ENCODE data around the gene SEZ6.

SEZ6 gene

DNA sequence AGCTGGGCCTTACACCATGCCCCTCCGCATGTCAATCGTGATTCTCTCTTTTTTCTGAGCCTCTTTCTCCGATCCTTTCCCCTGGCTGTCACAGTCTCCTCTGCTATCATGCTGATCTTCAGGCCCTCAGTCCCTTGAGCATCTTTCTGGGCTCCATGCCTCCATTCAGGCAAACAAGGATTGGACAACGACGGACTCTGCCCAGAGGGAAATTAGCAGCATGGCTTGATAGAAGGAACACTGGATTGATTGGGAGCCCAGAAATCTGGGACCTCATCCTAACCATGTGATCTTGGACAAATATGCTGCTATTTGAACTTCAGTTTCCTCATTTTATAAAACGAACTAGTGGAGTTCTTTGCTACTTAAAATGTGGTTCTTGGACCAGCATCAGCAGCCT, 35.0 kb downstream of the SEZ6 start:
- no peak for ATAC-seq
- TF ChIP-seq ZNF8 (CRISPR knock-in tag; IDR thresholded peaks at IDR 0.05), result no peak
- TF ChIP-seq ARNTL (CRISPR knock-in tag; IDR thresholded peaks at IDR 0.05; ENCODE audit: borderline replicate concordance, low read depth), result no peak
- no peak for TF ChIP-seq ESRRG (CRISPR knock-in tag; IDR thresholded peaks at IDR 0.05)
- TF ChIP-seq ZFP30 (CRISPR knock-in tag; IDR thresholded peaks at IDR 0.05), result no peak

DNA sequence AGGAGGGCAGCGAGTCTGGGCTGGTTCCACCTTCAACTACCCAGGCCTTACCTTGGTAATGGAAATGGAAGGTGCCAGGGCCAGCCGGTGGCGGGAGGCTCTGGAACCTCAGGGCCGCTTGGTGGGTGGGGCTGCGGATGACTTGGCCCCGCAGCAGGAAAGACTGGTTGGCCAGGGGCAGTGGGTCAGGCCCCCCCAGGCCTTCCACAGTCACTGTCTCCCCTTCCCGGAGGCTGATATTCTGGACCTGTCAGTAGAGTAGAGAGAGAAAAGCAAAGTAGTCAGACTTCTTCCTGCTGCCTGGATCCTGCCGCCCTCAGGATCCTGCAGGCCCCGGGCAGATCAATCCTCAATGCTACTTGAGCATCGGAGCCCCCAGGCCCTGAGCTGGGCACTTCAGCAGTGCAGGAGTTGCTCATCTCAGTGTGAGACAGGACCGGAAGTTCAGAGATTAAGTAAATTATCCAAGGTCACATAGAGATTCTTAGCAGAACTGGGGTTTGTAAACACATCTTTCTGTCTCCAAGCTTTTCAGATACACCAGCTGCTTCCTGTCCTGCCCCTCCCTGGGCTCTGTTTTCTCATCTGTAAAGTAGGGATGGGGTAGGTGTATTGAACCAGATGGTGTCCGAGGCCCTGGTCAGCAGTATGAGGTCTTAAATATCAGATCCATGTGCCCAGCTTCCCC, 36.0 kb downstream of the SEZ6 start:
- TF ChIP-seq PATZ1 (CRISPR knock-in tag; IDR thresholded peaks at IDR 0.05; ENCODE audit: borderline replicate concordance) (no peak), TCF4 (CRISPR knock-in tag; IDR thresholded peaks at IDR 0.05; ENCODE audit: borderline replicate concordance) (no peak), CSRNP3 (CRISPR knock-in tag; IDR thresholded peaks at IDR 0.05) (no peak), ZNF70 (CRISPR knock-in tag; IDR thresholded peaks at IDR 0.05) (no peak), GLIS3 (CRISPR knock-in tag; IDR thresholded peaks at IDR 0.05) (no peak), CREB5 (CRISPR knock-in tag; IDR thresholded peaks at IDR 0.05; ENCODE audit: low read depth) (no peak), ZFP3 (CRISPR knock-in tag; IDR thresholded peaks at IDR 0.05) (no peak), BACH2 (CRISPR knock-in tag; IDR thresholded peaks at IDR 0.05; ENCODE audit: borderline replicate concordance) (no peak)
- TF ChIP-seq, protein P1, sequence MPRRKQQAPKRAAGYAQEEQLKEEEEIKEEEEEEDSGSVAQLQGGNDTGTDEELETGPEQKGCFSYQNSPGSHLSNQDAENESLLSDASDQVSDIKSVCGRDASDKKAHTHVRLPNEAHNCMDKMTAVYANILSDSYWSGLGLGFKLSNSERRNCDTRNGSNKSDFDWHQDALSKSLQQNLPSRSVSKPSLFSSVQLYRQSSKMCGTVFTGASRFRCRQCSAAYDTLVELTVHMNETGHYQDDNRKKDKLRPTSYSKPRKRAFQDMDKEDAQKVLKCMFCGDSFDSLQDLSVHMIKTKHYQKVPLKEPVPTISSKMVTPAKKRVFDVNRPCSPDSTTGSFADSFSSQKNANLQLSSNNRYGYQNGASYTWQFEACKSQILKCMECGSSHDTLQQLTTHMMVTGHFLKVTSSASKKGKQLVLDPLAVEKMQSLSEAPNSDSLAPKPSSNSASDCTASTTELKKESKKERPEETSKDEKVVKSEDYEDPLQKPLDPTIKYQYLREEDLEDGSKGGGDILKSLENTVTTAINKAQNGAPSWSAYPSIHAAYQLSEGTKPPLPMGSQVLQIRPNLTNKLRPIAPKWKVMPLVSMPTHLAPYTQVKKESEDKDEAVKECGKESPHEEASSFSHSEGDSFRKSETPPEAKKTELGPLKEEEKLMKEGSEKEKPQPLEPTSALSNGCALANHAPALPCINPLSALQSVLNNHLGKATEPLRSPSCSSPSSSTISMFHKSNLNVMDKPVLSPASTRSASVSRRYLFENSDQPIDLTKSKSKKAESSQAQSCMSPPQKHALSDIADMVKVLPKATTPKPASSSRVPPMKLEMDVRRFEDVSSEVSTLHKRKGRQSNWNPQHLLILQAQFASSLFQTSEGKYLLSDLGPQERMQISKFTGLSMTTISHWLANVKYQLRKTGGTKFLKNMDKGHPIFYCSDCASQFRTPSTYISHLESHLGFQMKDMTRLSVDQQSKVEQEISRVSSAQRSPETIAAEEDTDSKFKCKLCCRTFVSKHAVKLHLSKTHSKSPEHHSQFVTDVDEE (CRISPR knock-in tag; IDR thresholded peaks at IDR 0.05), result no peak
- no peak for ATAC-seq

GRCh38 chr17:28968914-28969295, 36.9 kb downstream of the SEZ6 start:
- no peak for TF ChIP-seq PATZ1 (CRISPR knock-in tag; IDR thresholded peaks at IDR 0.05; ENCODE audit: borderline replicate concordance)
- TF ChIP-seq CREB5 (CRISPR knock-in tag; IDR thresholded peaks at IDR 0.05; ENCODE audit: low read depth), result no peak
- TF ChIP-seq ZNF565 (CRISPR knock-in tag; conservative IDR thresholded peaks at IDR 0.05; ENCODE audit: low read depth), result no peak
- TF ChIP-seq ARNTL (CRISPR knock-in tag; IDR thresholded peaks at IDR 0.05; ENCODE audit: borderline replicate concordance, low read depth), result no peak
- no peak for TF ChIP-seq ISL1 (CRISPR knock-in tag; IDR thresholded peaks at IDR 0.05)
- TF ChIP-seq RARB (CRISPR knock-in tag; IDR thresholded peaks at IDR 0.05), result no peak
- TF ChIP-seq, protein P1 (CRISPR knock-in tag; IDR thresholded peaks at IDR 0.05), result no peak
- TF ChIP-seq BACH2 (CRISPR knock-in tag; IDR thresholded peaks at IDR 0.05; ENCODE audit: borderline replicate concordance), result no peak
- TF ChIP-seq CSDC2 (CRISPR knock-in tag; IDR thresholded peaks at IDR 0.05), result no peak
- no peak for TF ChIP-seq PPARA (CRISPR knock-in tag; IDR thresholded peaks at IDR 0.05; ENCODE audit: borderline replicate concordance)
- TF ChIP-seq TCF4 (CRISPR knock-in tag; IDR thresholded peaks at IDR 0.05; ENCODE audit: borderline replicate concordance), result no peak
- no peak for TF ChIP-seq ZFP30 (CRISPR knock-in tag; IDR thresholded peaks at IDR 0.05)
- no peak for ATAC-seq

All from SK-N-SH treated with all-trans-retinoic acid at 6 μM for 48 hours (cell line).